Choroid plexus epithelial cell (primary cell): ENCODE data around the gene MVK.

ENCODE experiments used
- DNase-seq: peaks from one replicate; pipeline ENCODE4 v3.0.0-alpha.2; 2010; ENCODE audit warnings: low read depth
- H3K4me3 ChIP-seq: 2 replicates; pipeline ENCODE4 v1.5.1; 2011; ENCODE audit warnings: low read depth, mild to moderate bottlenecking, control low read depth, low read length, moderate library complexity
- TF ChIP-seq, protein P1 (sequence below): conservative IDR thresholded peaks from 2 replicates; pipeline ENCODE4 v1.5.1; 2011; ENCODE audit warnings: low read depth, mild to moderate bottlenecking, control low read depth, inconsistent platforms, low read length, moderate library complexity

The MVK gene

DNA sequence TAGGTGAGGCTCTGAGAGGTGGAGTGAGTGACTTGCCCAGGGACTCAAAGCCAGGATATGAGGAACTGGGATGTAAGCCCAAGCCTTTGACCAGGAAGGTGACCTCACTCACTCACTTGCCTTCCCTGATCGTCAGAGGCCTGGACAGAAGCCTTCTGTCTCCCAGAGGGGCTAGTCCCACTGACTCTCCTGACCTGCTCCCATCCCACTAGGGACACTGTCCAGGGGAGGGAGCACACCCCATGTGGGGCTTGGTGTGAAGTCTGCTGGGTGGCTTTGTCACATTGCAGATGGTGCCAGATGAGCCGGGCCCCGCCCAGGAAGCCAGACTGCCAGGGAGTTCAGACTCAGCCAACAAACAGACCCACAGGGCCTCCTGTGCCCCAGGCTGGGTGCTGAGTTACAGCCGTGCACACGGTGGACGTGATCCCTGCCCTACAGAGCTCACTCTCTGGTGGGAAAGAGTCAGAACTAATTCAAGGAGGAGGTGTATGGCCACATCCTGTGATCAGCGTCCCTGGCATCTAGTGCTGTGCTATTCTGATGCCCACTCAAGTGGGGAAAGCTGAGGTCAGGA lies 28.6 kb upstream of the MVK start:
- no peak overlapping the region for H3K4me3 ChIP-seq
- no peak for DNase-seq
- TF ChIP-seq, protein P1, sequence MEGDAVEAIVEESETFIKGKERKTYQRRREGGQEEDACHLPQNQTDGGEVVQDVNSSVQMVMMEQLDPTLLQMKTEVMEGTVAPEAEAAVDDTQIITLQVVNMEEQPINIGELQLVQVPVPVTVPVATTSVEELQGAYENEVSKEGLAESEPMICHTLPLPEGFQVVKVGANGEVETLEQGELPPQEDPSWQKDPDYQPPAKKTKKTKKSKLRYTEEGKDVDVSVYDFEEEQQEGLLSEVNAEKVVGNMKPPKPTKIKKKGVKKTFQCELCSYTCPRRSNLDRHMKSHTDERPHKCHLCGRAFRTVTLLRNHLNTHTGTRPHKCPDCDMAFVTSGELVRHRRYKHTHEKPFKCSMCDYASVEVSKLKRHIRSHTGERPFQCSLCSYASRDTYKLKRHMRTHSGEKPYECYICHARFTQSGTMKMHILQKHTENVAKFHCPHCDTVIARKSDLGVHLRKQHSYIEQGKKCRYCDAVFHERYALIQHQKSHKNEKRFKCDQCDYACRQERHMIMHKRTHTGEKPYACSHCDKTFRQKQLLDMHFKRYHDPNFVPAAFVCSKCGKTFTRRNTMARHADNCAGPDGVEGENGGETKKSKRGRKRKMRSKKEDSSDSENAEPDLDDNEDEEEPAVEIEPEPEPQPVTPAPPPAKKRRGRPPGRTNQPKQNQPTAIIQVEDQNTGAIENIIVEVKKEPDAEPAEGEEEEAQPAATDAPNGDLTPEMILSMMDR: no peak

DNA sequence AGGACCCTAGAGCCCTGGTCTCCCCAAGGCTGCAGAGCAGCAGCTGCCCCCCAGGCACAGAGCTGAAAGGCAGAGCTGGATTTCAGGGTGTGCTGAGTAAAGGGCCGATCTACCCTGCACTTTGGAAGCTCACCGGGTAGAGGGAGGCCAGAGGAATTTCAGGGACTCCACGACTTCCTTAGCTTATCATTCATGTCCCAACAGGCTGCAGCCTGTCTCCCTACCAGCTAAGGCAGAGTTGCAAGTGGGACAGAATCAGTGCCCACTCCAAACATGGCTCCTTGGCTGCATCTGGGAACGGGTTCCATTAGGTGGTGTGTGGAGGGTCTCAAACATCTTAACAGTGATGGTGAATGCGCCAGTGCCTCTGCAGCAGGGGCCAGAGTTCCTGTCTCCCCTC lies 27.8 kb upstream of the MVK start:
- H3K4me3 ChIP-seq: no peak overlapping the region
- TF ChIP-seq, protein P1: no peak
- no peak for DNase-seq

- TF ChIP-seq, protein P1: no peak
- DNase-seq: no peak
- H3K4me3 ChIP-seq: no peak overlapping the region
Measured at GRCh38 chr12:109547286-109547685, 26.3 kb upstream of the MVK start.

- TF ChIP-seq, protein P1: no peak
- DNase-seq: no peak
- no peak overlapping the region for H3K4me3 ChIP-seq
Measured at GRCh38 chr12:109548258-109548657, 25.3 kb upstream of the MVK start.

DNA sequence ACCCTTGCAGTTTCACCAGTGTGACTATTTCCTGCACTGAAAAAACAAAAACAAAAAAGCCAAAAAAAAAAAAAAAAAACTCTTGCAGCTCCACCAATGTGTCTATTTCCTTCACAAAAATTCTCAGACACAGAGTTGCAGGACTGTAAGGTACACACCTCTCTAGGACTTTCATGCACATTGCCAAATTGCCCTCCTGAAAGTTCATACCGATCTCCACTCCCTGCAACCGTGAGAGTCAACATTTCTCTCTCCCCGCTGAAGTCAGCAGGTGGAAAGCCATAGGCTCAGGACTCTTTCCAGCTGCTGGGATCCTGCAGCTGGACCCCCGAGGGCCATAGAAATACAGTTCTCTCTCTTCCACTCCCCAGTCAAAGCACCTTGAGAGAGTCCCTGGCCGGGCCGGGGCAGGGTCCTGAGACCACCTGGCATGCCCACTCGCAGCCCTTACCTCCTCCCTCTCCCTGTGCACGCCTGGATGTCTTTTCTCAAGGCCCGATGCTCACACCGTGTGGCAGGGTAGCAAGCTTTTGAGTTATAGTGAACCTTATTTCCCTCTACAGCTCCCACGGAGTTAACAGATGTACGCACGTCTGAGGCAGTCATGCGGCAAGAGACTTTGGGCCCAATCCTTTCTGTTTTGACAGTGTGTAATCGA lies 23.9 kb upstream of the MVK start:
- TF ChIP-seq, protein P1: no peak
- DNase-seq: no peak
- no peak overlapping the region for H3K4me3 ChIP-seq

- no peak overlapping the region for H3K4me3 ChIP-seq
- TF ChIP-seq, protein P1: no peak
- DNase-seq: no peak
Measured at GRCh38 chr12:109550281-109550680, 23.3 kb upstream of the MVK start.

DNA sequence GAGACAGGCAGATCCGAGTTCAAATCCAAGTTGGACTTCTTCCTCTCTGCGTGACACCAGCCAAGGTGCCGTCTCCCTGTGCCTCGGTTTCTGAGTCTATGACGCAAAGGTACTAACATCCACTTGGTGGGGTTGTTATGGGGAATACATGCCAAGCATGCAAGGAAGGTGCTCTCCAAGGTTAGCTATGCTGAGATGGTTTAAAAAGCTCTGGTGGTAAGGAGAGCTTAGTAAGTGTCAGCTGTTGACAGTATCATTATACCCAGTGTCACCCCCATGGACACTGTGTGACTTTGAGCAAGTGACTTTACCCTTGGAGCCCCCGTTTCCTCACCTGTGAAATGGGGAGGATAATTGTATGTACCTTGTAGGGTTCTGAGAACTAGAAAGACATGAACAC lies 22.5 kb upstream of the MVK start:
- DNase-seq: no peak
- no peak overlapping the region for H3K4me3 ChIP-seq
- TF ChIP-seq, protein P1: no peak
